ENCODE data around the gene ISG15. TPM values are rescaled to one million over a fixed set of nuclear protein-coding genes. Genes with fewer than 3 reads are reported as not detected.

ISG15 gene
- polyA plus RNA-seq, 1 of the 3 experiments (the other 2 are of a cell fraction): 28.6 TPM

DNA sequence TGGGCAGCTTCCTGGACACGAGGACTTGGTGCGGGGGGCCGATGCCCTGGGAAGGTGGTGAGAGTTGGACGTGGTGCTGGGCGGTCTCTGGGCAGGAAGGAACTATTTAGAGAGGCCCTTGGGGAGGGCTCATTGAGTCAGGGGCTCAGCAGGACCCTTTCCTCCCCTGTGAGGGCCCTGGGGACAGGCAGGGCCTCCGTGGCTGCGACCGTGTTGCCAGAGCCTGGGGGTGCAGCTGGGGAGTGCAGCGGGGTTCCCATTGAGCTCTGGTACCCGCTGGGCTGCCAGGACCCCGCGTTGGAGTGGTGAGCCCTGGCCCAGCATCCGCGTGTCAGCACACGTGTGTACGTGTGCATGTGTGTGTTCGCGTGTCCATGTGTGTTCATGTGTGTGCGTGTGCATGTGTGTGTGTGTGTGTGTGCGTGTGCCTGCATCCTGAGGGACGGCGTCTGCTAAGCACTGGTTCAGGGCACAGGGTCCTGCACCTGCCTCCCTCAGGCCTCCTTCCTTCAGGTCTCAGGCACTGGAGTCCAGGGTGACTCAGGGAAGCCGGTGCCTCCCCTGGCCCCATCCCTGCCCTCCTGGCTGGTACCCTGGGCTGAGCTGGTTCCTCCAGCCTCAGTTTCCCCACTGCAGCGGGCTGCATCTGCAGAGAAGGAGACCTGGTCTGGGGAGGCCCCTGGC lies 50.1 kb downstream of the ISG15 start:
- POLR2A ChIA-PET: no interaction called here
- Histone ChIP-seq H3F3A (replicated peaks; ENCODE audit: insufficient read depth) (peaks cover 13% of the 10 kb centered on the region), H3K79me2 (ENCODE audit: insufficient read depth) (no peaks in the 10 kb centered on the region), H3K9me3 (no peaks in the 10 kb centered on the region), H3K36me3 (replicated peaks in 1 of 2; ENCODE audit: control insufficient read depth in 1 of 2, insufficient read depth in 2 of 2, low read length in 1 of 2) (no peaks in the 10 kb centered on the region), H3K9ac (no peak overlapping the region), H3K9me2 (no peaks in the 10 kb centered on the region), H2AFZ (ENCODE audit: low read depth) (no peak overlapping the region), H3K4me1 (ENCODE audit: control insufficient read depth in 1 of 2, insufficient read depth in 2 of 2, low read depth in 1 of 2, low read length in 1 of 2) (peaks cover 0 to 8% of the 10 kb centered on the region in 2 experiments; a peak in 1 of 4 replicates), H4K20me1 (ENCODE audit: insufficient read depth) (peaks cover 6% of the 10 kb centered on the region; the same call in 1 of the 2 replicates), H3K27ac (ENCODE audit: low read depth in 2 of 2, low read length in 1 of 2) (no peak overlapping the region), H3K4me2 (peak overlapping the region; percentile 52; the same call in 1 of the 2 replicates), H3K4me3 (ENCODE audit: low read depth in 2 of 2, low read length in 1 of 2) (no peak overlapping the region; a peak in 1 of 4 replicates), H3K27me3 (ENCODE audit: insufficient read depth) (peaks cover 17% of the 10 kb centered on the region; the same call in 1 of the 2 replicates)
- CTCF ChIA-PET: interaction anchor here (0.7 to 15.4 kb wide), 35 partner anchors 8 to 1470 kb away, joined by 3 to 216 read pairs (median 6); partner anchors contain the start of genes AGRN, PERM1 and RNF223
- TF ChIP-seq NFIC (IDR thresholded peaks at IDR 0.05; ENCODE audit: borderline replicate concordance): no peak
- TF ChIP-seq JUND (IDR thresholded peaks at IDR 0.05): no peak
- no peak for DNase-seq
- 64% methylated on average over 5 of the region's 24 CpGs for WGBS (ENCODE audit: low lambda C conversion rate)

Small RNA genes within 50 kb of the gene (small RNA-seq; reads per million reads assigned to genes)
- gene AL645608.3: 0 reads per million in 7 experiments

Other genes starting within 250 kb of the ISG15 start
- 2.1 and 3.7 TPM in 2 replicates for gene SAMD11, start 89.6 kb upstream of the ISG15 start, polyA plus RNA-seq (2012; rRNA removed)
- 114 and 124 TPM in 2 replicates for gene NOC2L, start 54.2 kb upstream of the ISG15 start, polyA plus RNA-seq (2012; rRNA removed)
- 27.3 and 28.1 TPM in 2 replicates for gene KLHL17, start 52.9 kb upstream of the ISG15 start, polyA plus RNA-seq (2012; rRNA removed)
- gene PLEKHN1, start 47.0 kb upstream of the ISG15 start, polyA plus RNA-seq (2012; rRNA removed): not detected in 2 replicates
- gene PERM1, start 31.4 kb upstream of the ISG15 start, polyA plus RNA-seq (2012; rRNA removed): 0.18 and 0.25 TPM in 2 replicates
- 4.2 and 4.7 TPM in 2 replicates for gene HES4, start 13.4 kb upstream of the ISG15 start, polyA plus RNA-seq (2012; rRNA removed)
- gene AGRN, start 6.6 kb downstream of the ISG15 start, polyA plus RNA-seq (2012; rRNA removed): 24.0 and 31.6 TPM in 2 replicates
- not detected in 2 replicates for gene RNF223, start 60.8 kb downstream of the ISG15 start, polyA plus RNA-seq (2012; rRNA removed)
- gene C1orf159, start 102.6 kb downstream of the ISG15 start, polyA plus RNA-seq (2012; rRNA removed): 10.1 and 10.2 TPM in 2 replicates
- not detected in 2 replicates for gene TTLL10, start 160.4 kb downstream of the ISG15 start, polyA plus RNA-seq (2012; rRNA removed)
- 0.05 TPM in 1 of 2 replicates, not detected in the other for gene TNFRSF18, start 193.1 kb downstream of the ISG15 start, polyA plus RNA-seq (2012; rRNA removed)
- gene TNFRSF4, start 200.7 kb downstream of the ISG15 start, polyA plus RNA-seq (2012; rRNA removed): not detected in 2 replicates
- gene SDF4, start 218.5 kb downstream of the ISG15 start, polyA plus RNA-seq (2012; rRNA removed): 182 and 265 TPM in 2 replicates
- gene B3GALT6, start 218.7 kb downstream of the ISG15 start, polyA plus RNA-seq (2012; rRNA removed): 32.0 and 38.8 TPM in 2 replicates
- gene C1QTNF12, start 233.2 kb downstream of the ISG15 start, polyA plus RNA-seq (2012; rRNA removed): 0.59 TPM in 1 of 2 replicates, not detected in the other